Measurements from ENCODE around the gene YEATS4.

The YEATS4 gene

DNA sequence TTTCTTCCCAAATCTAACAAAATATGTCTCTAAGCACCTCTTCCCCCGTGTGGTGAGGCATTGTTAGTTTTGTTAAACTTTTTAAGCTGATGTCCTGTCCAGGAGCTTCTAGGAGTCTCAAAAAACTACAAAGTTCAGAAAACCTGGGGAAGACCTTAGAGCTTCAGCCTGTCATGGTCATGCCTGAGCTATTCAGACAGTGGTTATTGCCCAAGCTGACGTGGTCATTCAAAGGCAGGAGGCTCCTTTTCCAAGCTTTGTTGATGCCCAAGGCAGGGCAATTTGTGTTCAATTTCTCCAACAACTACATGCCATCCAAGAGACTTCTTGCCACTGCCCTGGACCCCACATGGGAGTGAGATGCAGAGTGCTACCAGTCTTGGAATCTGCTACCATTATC, 17.1 kb upstream of the YEATS4 start:
- no peak for DNase-seq (ENCODE audit: low read depth, low spot score)

DNA sequence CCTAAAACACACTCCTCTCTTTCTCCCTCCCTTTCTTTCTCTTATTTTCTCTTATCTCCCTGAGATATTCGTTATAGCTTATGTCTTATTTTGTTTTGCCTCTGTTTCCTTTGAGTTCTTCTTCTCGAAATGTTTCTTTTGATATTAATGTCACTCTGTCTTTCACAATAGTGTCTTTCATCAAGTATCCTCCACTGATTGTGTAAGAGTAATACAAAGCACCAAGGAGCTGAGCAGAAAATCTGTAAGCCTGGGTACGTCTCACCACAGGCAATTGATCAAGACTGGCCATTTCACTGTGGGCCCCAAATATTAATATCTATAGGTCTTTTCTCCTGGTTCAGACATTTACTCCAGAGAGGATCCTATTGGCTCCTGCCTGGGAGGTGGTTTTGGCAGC, 16.2 kb upstream of the YEATS4 start:
- no peak for DNase-seq (ENCODE audit: low read depth, low spot score)

DNA sequence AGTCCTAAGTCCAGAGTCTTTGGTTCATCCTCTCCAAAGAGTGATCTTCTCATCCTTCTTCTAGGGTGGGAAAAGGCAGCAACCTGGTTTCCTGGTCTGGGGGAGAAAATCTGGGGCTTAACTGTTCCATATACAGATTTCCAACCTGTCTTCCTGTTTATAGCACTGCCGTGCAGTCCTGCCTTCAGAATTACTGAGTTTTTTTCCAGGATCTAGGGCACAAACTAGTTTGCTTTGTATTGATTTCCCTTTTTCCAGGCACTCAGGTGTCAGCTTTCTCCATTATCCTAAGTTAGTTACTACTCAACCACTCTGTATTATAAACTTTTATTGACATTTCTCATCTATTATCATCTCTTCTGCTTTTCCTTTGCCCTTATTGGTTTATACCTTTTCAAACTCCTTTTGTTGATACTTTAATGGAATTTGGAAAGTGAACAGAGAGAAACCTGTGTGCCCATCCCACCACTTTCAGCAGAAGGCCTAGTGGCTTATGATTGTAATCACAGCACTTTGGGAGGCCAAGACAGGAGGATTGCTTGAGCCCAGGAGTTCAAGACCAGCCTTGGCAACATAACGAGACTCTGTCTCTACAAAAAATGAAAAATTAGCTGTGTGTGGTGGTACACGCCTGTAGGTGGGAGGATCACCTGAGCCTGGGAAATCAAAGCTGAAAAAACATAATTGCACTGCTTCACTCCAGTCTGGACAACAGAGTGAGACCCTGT, 15.5 kb upstream of the YEATS4 start:
- no peak for DNase-seq (ENCODE audit: low read depth, low spot score)

DNA sequence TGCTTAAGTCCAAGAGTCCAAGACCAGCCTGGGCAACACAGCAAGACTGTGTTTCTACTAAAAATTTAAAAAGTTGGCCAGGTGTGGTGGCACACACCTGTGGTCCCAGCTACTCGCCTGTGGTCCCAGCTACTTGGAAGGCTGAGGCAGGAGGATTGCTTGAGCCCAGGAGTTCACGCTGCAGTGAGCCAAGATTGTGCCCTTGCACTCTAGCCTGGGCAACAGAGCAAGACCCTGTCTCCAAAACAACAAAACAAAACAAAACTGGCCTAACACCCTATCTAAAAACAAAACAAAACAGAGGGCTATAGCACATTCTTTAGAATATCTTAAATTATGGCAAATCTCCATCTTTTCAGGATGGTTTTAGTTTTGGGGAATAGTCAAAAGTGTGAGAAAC, 14.5 kb upstream of the YEATS4 start:
- no peak for DNase-seq (ENCODE audit: low read depth, low spot score)

DNA sequence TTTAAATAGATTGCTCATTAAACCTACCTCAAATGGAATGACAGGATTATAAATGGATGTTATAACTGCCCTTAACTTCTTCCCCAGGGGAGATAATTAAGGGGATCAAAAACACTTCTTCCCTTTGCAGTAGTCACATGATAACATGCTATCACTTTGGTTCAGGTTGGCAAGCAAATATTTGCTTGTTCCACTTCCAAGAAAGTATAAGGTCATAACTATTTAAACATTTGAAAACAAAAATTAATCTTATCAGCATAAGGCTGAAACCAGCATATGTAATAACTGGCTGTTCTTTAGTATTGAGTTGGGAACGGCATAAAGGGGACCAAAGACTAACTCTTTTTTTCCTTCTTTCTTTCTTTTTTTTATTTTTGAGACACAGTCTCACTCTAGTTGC, 13.8 kb upstream of the YEATS4 start:
- DNase-seq (ENCODE audit: low read depth, low spot score) = no peak

DNA sequence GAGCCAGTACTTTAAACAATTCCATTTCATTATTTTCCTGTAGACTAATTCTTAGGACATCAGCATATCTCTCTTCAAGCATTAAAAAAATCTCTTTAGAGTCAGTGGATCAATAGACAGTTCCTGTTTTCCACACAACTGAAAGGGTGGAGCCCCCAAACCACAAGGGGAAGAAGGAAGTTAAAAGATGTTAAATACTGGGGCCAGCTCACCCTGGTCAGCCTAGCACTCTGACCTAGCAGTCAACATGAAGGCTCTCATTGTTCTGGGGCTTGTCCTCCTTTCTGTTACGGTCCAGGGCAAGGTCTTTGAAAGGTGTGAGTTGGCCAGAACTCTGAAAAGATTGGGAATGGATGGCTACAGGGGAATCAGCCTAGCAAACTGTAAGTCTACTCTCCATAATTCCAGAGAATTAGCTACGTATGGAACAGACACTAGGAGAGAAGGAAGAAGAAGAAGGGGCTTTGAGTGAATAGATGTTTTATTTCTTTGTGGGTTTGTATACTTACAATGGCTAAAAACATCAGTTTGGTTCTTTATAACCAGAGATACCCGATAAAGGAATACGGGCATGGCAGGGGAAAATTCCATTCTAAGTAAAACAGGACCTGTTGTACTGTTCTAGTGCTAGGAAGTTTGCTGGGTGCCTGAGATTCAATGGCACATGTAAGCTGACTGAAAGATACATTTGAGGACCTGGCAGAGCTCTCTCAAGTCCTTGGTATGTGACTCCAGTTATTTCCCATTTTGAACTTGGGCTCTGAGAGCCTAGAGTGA, 11.2 kb upstream of the YEATS4 start, which contains the start of gene LYZ:
Gene LYZ, plus strand, starts transcription at position 220 of the 777 bp plus-strand sequence. Its CDS starts 28 bp downstream, at position 248.
- no peak for DNase-seq (ENCODE audit: low read depth, low spot score)

DNA sequence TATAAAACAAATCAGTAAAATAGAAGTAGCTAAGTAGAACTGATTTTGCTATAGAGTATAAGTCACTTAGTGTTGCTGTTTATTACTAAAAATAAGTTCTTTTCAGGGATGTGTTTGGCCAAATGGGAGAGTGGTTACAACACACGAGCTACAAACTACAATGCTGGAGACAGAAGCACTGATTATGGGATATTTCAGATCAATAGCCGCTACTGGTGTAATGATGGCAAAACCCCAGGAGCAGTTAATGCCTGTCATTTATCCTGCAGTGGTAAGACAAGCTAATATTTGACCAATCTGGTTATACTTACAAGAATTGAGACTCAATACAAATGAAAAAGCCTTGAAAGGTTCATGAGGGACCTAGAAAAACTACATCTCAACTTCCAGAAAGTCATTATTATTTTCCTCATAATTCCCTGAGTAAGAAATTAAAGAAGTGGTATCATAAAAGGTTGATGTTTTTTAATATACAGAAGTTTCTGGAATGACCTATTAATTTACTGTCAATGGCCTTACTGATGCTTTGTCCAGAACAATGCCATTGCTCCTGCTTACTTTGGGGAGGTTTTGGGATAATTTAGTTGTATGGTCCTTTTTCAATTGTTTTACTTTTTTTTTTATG, 9.4 kb upstream of the YEATS4 start:
- no peak for DNase-seq (ENCODE audit: low read depth, low spot score)

DNA sequence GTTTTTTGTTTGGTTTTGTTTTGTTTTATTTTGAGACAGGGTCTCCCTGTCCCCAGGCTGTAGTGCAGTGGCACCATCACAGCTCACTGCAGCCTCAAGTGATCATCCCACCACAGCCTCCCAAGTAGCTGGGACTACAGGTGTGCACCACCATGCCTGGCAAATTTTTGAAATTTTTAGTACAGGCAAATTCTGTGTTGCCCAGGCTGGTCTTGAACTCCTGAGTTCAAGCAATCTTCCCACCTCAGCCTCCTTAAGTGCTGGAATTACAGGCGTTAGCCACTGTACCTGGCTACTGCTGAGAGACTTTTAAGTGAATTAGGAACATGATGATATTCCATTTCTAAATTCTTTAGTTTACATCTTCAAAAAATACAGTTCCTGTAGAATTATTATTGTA, 8.8 kb upstream of the YEATS4 start:
- DNase-seq (ENCODE audit: low read depth, low spot score) = no peak

DNA sequence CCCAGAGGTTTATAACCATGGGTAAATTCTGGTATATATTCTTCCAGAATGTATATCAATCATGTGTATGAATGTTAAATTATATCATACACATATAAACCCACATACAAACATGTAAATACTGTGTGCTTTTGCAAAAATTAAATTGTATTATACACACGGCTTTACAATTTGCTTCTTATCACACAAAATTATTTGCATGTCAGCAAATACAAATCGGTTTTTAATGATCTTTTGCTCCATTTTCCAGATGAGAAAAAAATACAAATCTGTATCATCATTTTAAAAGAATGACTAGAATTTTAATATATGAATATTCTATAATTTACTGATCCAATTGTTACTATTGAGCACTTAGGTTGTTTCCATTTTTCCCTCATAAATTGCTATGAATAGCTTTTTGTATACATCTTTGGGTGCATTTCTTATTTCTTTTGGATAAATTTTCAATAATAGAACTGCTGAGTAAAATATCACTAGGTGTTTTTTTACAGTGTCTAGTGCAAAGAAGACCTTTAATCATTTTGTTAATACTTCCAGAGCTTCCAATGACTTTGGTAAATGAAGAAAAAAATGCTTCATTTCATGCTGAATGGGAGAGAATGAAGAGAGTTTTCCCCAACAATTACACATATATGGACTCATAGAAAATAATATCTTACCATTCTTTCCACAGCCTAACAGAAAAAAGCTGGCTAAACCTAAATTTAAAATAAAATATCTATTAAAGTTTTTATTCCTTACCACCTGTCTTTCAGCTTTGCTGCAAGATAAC, 7.9 kb upstream of the YEATS4 start:
- DNase-seq (ENCODE audit: low read depth, low spot score) = no peak

DNA sequence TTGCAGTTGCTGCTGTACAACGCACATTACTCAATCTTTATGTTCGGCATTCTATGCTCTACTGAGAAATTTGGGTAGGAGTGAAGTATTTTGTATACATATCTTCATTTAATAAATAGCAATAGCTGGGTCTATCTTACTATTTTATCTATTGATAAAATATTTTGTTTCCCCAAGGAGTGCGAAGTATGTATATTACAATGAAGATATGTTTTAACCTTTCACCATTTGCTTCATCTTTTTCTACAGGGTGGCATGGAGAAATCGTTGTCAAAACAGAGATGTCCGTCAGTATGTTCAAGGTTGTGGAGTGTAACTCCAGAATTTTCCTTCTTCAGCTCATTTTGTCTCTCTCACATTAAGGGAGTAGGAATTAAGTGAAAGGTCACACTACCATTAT, 6.6 kb upstream of the YEATS4 start:
- DNase-seq (ENCODE audit: low read depth, low spot score) = no peak

DNA sequence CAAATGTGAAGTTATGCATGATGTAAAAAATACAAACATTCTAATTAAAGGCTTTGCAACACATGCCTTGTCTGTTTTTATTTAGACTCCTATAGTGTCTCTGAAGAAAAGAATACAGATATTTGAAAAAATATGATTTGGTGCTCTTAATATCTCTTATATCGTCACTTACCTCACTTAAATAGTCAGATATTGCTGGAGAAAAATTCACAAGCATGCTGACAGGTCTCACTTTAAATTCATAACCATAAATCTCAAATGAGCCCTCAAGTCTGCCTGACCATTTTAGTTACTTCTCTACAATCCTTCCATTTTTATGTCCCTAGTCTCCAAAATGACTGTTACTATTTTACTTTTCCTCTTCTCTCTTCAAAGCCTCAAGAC, 5.4 kb upstream of the YEATS4 start:
- DNase-seq (ENCODE audit: low read depth, low spot score) = no peak

DNA sequence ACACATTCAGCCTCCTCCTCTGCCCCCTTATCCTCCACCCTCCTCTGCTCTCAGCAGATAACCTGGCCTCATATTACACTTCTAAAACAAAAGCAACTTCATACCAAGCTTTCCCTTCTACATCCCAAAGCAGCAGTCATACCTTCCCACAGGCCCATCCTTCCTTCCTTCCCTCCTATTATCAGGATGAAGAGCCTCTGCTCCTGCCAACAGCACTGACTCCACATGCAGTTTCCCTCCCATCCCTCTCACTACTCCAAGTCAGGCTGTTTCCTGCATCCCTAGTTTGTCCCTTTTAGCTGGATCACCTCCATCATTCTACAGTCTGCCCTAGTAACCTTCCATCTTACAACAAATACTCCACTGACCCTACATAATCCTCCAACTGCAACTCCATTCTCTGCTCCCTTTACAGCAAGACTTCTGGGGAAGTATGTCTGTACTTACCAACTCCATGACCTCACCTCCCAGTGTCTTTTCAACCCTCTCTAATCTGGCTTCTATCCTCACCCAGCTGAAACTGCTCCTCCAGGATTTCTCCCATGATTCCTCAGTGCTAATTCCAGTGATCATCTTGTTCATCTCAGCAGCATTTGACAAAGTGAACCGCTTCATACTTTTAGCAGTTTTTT, 4.9 kb upstream of the YEATS4 start:
- peak; percentile 17 for DNase-seq (ENCODE audit: low read depth, low spot score)

DNA sequence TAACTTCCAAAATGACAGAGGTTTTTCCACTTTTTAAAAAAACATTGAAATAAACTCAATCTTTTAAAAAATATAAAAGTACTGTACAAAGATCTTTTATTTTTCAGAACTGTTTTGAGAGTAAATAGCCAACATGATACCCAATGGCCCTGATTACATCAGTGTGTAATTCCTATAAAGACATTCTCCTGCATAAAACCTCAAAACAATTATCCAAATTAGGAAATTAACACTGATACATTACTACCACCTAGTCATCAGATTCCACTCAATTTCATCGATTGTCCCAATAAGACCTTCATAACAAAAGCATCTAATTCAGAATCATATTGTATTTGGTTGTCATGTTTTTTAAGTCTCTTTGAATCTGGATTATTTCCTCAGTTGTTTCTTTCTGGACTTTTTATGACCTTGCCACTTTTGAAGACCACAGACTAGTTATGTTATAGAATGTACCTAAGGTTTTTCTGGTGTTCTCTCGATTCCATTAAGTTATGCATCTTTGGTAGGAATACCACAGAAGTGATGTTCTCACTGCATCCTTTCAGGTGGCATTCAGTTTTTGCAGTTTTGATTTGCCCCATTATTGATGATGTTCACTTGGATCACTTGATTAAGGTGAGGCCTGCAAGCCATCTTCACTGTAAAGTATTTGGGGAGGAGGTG, 4.0 kb upstream of the YEATS4 start:
- no peak for DNase-seq (ENCODE audit: low read depth, low spot score)

DNA sequence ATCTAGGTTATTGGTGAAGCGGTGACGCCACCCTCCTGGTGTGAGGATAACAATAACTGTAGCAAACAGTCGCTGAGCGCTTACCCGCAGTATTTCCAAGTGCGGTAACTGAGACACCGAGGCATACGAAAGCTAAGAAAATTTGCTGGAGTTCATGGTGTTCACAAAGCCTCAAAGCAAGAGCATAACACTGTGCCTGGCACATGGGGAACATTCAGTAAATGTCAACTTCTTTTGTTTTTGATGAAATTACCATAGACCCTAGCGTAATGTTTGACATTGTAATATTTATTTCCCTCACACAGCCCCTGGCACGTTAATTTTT, 767 bp downstream of the YEATS4 start:
- DNase-seq (ENCODE audit: low read depth, low spot score) = no peak

DNA sequence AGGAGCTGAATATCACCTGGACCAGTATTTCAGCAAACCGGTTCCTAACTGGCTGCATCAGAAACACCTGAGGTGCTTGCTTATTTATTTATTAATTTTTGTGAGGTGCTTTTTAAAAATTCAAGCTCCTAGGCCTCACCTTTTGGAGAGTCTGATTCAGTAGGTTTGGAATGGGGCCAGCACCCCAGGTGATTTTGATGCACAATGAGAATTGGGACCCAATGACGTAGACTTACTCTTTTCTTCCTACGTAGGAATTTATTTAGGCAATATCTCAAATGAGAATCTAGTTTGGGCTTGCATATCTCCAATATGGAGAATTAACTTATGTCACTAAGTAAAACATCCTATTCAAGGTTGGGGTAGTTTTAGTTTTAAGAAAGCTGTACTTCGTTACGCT, 7.3 kb downstream of the YEATS4 start:
- no peak for DNase-seq (ENCODE audit: low read depth, low spot score)

DNA sequence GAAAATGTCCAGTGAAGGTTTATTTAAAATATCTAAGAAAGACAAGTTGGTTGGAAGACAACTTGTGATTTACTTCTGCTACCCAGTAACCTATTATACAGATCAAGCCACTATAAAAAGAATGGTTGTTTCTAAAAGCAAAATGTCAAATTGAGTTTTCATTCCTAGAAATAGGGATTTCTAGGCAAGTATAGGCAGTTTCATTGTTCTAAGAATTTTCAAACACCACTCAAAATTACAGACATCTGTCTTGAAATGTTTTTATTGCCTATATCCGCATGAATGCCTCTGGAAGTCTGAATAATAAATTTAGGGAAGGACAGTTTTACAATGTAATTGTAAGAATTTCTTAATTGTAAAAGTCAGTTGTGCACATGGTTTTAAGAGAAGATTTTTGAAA, 8.6 kb downstream of the YEATS4 start:
- no peak for DNase-seq (ENCODE audit: low read depth, low spot score)

DNA sequence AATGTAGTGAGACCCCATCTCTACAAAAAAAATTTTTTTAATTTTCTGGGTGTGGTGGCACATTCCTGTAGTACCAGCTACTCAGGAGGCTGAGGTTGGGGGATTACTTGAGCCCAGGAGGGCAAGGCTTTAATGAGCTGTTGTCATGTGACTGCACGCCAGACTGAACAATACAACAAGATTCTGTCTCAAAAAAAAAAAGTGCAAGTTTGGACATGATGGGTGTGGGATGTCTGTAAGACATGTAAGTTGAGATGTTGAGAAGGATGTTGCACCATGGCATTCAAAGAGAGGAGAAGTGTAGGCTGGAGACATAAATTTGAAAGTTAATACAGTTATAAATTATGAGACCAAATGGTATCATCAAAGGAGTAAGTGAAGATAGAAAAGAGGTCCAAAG, 23.5 kb downstream of the YEATS4 start:
- no peak for DNase-seq (ENCODE audit: low read depth, low spot score)

DNA sequence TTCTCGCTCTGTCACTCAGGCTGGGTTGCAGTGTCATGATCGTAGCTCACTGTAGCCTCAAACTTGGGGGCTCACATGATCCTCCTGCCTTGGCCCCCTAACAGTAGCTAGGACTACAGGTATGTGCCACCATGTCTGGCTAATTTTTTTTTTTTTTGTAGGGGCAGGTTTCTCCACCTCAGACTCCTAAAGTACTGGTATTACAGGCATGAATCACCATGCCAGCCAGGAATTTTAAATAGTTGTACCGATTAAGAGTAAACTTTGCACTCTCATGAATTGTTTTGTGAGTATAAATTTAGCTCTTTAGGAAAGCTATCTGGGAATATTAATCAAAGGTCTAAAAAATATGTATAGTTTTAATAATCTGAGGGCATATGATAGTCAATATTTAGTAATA, 25.5 kb downstream of the YEATS4 start:
- DNase-seq (ENCODE audit: low read depth, low spot score) = no peak

DNA sequence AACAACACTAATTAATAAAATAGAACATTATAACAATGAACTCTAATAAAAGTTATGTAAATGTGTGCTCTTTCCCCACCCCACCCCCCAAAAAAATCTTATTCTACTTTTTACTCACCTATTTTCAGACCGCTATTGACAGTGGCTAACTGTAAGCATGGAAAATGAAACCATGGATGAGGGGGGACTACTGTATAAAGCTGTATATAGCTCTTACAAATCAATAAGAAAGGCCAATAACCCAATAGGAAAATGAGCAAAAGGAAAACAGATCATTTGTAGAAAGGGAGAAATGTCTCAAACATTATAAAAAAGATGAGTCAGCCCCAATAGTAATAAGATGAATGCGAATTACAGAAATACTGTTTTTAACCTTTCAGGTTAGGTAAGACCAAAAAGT, 27.4 kb downstream of the YEATS4 start:
- DNase-seq (ENCODE audit: low read depth, low spot score) = no peak

DNA sequence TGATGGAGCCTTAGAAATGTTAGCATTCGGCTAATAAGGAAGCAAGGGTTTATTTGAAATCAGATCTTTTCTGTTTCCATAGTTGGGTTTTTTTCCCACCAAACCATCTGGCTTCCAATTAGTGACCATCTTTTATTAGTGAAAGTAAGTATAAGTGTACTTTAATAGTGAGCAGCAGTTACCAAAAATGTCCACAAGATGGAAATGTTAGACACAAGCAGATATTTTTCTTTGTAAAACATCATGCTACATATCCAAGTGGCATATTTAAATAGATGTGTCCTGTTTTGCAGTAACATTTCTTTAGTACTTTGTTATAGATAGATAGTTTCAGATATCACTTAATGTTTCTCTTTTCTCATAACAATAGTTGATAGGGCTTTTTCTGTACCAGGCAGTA, 28.8 kb downstream of the YEATS4 start:
- DNase-seq (ENCODE audit: low read depth, low spot score) = no peak

DNA sequence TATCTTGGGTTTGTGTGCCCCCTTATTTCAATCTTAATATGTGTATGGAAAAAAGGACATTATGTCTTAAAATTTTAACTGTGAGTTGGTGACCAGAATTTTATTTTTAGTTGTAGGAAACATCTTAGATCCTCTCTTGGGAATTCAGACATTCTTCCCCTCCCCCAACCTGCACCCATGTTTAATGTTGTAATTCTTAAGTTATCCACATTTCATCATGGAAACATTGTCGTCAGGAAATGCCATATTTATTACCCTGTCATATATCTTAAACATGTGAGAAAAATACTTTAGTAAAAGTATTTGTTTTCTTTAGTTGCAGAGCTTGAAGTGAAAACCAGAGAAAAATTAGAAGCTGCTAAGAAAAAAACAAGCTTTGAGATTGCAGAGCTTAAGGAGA, 30.3 kb downstream of the YEATS4 start:
- no peak for DNase-seq (ENCODE audit: low read depth, low spot score)

All from iPS DF 19.7 (cell line).